BJ (cell line): ENCODE measurements around the gene GSKIP. TPM values are rescaled to one million over a fixed set of nuclear protein-coding genes. Genes with fewer than 3 reads are reported as not detected.

Experiments
- CTCF ChIA-PET: fragments of 350-600 bp; formaldehyde crosslinking; extraction: SDS; loops from one replicate; lab custom pipeline; 2021; ENCODE audit warnings: antibody characterized with exemption, inconsistent platforms; lab: Yijun Ruan, JAX
- POLR2A ChIA-PET: fragments of 300-600 bp; sonication (Branson Sonifier 250); formaldehyde crosslinking; extraction: SDS; loops from one replicate; lab custom pipeline; 2021; ENCODE audit warnings: antibody characterized with exemption; lab: Charles Lee
- DNase-seq: peaks from one replicate; pipeline ENCODE4 v3.0.0-alpha.2; 2011; ENCODE audit warnings: low read depth
- H3K27me3 ChIP-seq: 2 replicates; pipeline ENCODE4 v1.6.0; 2011; ENCODE audit warnings: low read length; ENCODE audit not compliant: control insufficient read depth, insufficient read depth
- H3K36me3 ChIP-seq: 2 replicates; pipeline ENCODE4 v1.5.1; 2011; ENCODE audit warnings: low read length; ENCODE audit not compliant: control insufficient read depth, insufficient read depth
- H3K4me3 ChIP-seq: 2 replicates; pipeline ENCODE4 v1.5.1; 2011; ENCODE audit warnings: low read depth, mild to moderate bottlenecking, control low read depth, low read length
- CTCF ChIP-seq: IDR thresholded peaks from 2 replicates; pipeline ENCODE4 v1.5.1; 2011; ENCODE audit warnings: low read depth, mild to moderate bottlenecking, control low read depth, inconsistent platforms, low read length, moderate library complexity; ENCODE audit not compliant: insufficient read depth
- polyA plus RNA-seq: library from polyadenylated mRNA; depleted of rRNA; stranded (reverse); fragments of >200 nt; gene quantifications from 2 replicates; pipeline ENCODE4 v1.2.3, GENCODE V29; 2011

Gene GSKIP
- polyA plus RNA-seq, 1 experiment = 14.7 TPM

GRCh38 chr14:96351986-96352385 lies 11.3 kb upstream of the GSKIP start:
- Histone ChIP-seq H3K27me3 (no peaks in the 10 kb centered on the region), H3K4me3 (no peak overlapping the region), H3K36me3 (peaks cover 2% of the 10 kb centered on the region; the same call in 1 of the 2 replicates)
- ChIA-PET CTCF (interaction anchor here (0.6 kb wide), 1 partner anchor 127 kb away, joined by 3 read pairs; no protein-coding TSS in a partner anchor), POLR2A (no interaction called here)
- TF ChIP-seq CTCF = no peak
- no peak for DNase-seq

GRCh38 chr14:96352708-96353107 lies 10.6 kb upstream of the GSKIP start:
- ChIA-PET CTCF (interaction anchor here (0.6 kb wide), 2 partner anchors 18 to 128 kb away, joined by 3 read pairs; no protein-coding TSS in a partner anchor), POLR2A (no interaction called here)
- no peak for TF ChIP-seq CTCF
- H3K4me3 ChIP-seq = no peak overlapping the region
- H3K36me3 ChIP-seq = peaks cover 2% of the 10 kb centered on the region; the same call in 1 of the 2 replicates
- H3K27me3 ChIP-seq = no peaks in the 10 kb centered on the region
- no peak for DNase-seq

- Histone ChIP-seq H3K36me3 (peaks cover 2% of the 10 kb centered on the region; the same call in 1 of the 2 replicates), H3K27me3 (no peaks in the 10 kb centered on the region), H3K4me3 (no peak overlapping the region)
- TF ChIP-seq CTCF = no peak
- ChIA-PET CTCF (no interaction called here), POLR2A (no interaction called here)
- no peak for DNase-seq
Measured at GRCh38 chr14:96354246-96354645, 9.1 kb upstream of the GSKIP start.

GRCh38 chr14:96357216-96357615 lies 6.1 kb upstream of the GSKIP start:
- no peak for TF ChIP-seq CTCF
- ChIA-PET CTCF (interaction anchor here (0.9 to 1.0 kb wide), 3 partner anchors 12 to 31 kb away, joined by 3 read pairs; no protein-coding TSS in a partner anchor), POLR2A (no interaction called here)
- Histone ChIP-seq H3K4me3 (no peak overlapping the region), H3K27me3 (no peaks in the 10 kb centered on the region), H3K36me3 (no peaks in the 10 kb centered on the region)
- no peak for DNase-seq

- no peaks in the 10 kb centered on the region for H3K27me3 ChIP-seq
- no peaks in the 10 kb centered on the region for H3K36me3 ChIP-seq
- ChIA-PET CTCF (interaction anchor here (1.0 kb wide), 1 partner anchor 170 kb away, joined by 4 read pairs; no protein-coding TSS in a partner anchor), POLR2A (no interaction called here)
- no peak for DNase-seq
- no peak overlapping the region for H3K4me3 ChIP-seq
- TF ChIP-seq CTCF = no peak
Measured at GRCh38 chr14:96359959-96360358, 3.4 kb upstream of the GSKIP start.
